GM12878 (cell line): ENCODE measurements around the gene BCR. TPM values are rescaled to one million over a fixed set of nuclear protein-coding genes. Genes with fewer than 3 reads are reported as not detected.

Experiments used
- CREM ChIP-seq: IDR thresholded peaks from 2 replicates; pipeline ENCODE4 v1.6.1; 2014; ENCODE audit warnings: antibody characterized with exemption, low read depth
- DPF2 ChIP-seq: fragments of 450-650 bp; IDR thresholded peaks from 2 replicates; pipeline ENCODE4 v1.6.1; 2017; ENCODE audit warnings: mild to moderate bottlenecking
- EGR1 ChIP-seq, 2 experiments: IDR thresholded peaks; 1 replicate in 1 of 2; 2 replicates in 1 of 2; pipeline ENCODE4 v1.6.1; 2011 to 2012; ENCODE audit warnings: low read depth in 2 of 2, low read length in 2 of 2, borderline replicate concordance in 1 of 2, mild to moderate bottlenecking in 1 of 2, moderate library complexity in 1 of 2
- EZH2 ChIP-seq: IDR thresholded peaks from 2 replicates; pipeline ENCODE4 v1.6.1; 2012; ENCODE audit warnings: low read depth, mild to moderate bottlenecking, control low read depth, inconsistent platforms, low read length, borderline replicate concordance; ENCODE audit not compliant: control insufficient read depth
- FOS ChIP-seq: IDR thresholded peaks from 3 replicates; pipeline ENCODE4 v1.6.1; 2011; ENCODE audit warnings: borderline replicate concordance; ENCODE audit not compliant: insufficient read length; ENCODE audit errors: extremely low read depth
- JUND ChIP-seq: IDR thresholded peaks from 2 replicates; pipeline ENCODE4 v1.6.1; 2012; ENCODE audit warnings: low read depth, mild to moderate bottlenecking, low read length, improper control_type of control experiment, moderate library complexity
- KDM1A ChIP-seq: fragments of 200-600 bp; sonication (generic); IDR thresholded peaks from 2 replicates; pipeline ENCODE4 v1.6.1; 2016; ENCODE audit warnings: borderline replicate concordance
- MEF2A ChIP-seq: IDR thresholded peaks from 2 replicates; pipeline ENCODE4 v1.6.1; 2011; ENCODE audit warnings: low read depth, mild to moderate bottlenecking, low read length, moderate library complexity; ENCODE audit not compliant: insufficient read depth
- MYB ChIP-seq: fragments of 150-350 bp; IDR thresholded peaks from 2 replicates; pipeline ENCODE4 v1.6.1; 2014; ENCODE audit warnings: mild to moderate bottlenecking, low read depth, low read length, borderline replicate concordance
- NBN ChIP-seq: fragments of 450-650 bp; IDR thresholded peaks from 2 replicates; pipeline ENCODE4 v1.6.1; 2016
- NR2C1 ChIP-seq: fragments of 450-650 bp; IDR thresholded peaks from 2 replicates; pipeline ENCODE4 v1.6.1; 2017; ENCODE audit warnings: antibody characterized with exemption, mild to moderate bottlenecking, moderate library complexity
- POLR2A ChIP-seq: IDR thresholded peaks from 2 replicates; pipeline ENCODE4 v1.6.1; 2011; ENCODE audit warnings: low read depth, mild to moderate bottlenecking, low read length
- POU2F2 ChIP-seq: IDR thresholded peaks from 3 replicates; pipeline ENCODE4 v1.6.1; 2011; ENCODE audit warnings: low read depth, mild to moderate bottlenecking, low read length, borderline replicate concordance
- SIN3A ChIP-seq: IDR thresholded peaks from 2 replicates; pipeline ENCODE4 v1.6.1; 2012; ENCODE audit warnings: low read depth, low read length, improper control_type of control experiment
- SMARCA5 ChIP-seq: fragments of 450-650 bp; IDR thresholded peaks from 2 replicates; pipeline ENCODE4 v1.6.1; 2017; ENCODE audit warnings: mild to moderate bottlenecking
- SMC3 ChIP-seq: IDR thresholded peaks from 2 replicates; pipeline ENCODE4 v1.6.1; 2011; ENCODE audit warnings: low read length, improper control_type of control experiment, borderline replicate concordance
- SPI1 ChIP-seq: IDR thresholded peaks from 2 replicates; pipeline ENCODE4 v1.6.1; 2011; ENCODE audit warnings: low read depth, mild to moderate bottlenecking, low read length, moderate library complexity, borderline replicate concordance; ENCODE audit not compliant: insufficient read depth
- STAT1 ChIP-seq: fragments of 450-650 bp; conservative IDR thresholded peaks from 2 replicates; pipeline ENCODE4 v1.6.1; 2014; ENCODE audit warnings: antibody characterized with exemption, mild to moderate bottlenecking
- SUZ12 ChIP-seq: fragments of 200-600 bp; sonication (generic); IDR thresholded peaks from one replicate; pipeline ENCODE4 v1.6.1; 2018; ENCODE audit warnings: antibody characterized with exemption, mild to moderate bottlenecking; ENCODE audit not compliant: unreplicated experiment
- YY1 ChIP-seq: IDR thresholded peaks from 2 replicates; pipeline ENCODE4 v1.6.1; 2011; ENCODE audit warnings: low read depth, mild to moderate bottlenecking, low read length
- polyA plus RNA-seq, 11 experiments: library from polyadenylated mRNA; depleted of rRNA in 4 of 11; unstranded in 6 of 11; stranded (reverse) in 5 of 11; fragments of >200 nt; fragmentation: Nextera tagmentation in 4 of 11; fragmentation: Illumina TruSeq in 1 of 11; extraction: Ambion mirVana in 4 of 11; extraction: Trizol in 1 of 11; gene quantifications; 1 replicate in 1 of 11; 2 replicates in 10 of 11; pipeline versions ENCODE4 v1.2.1 to v1.2.3, GENCODE V29; 2011 to 2016; ENCODE audit warnings: inconsistent platforms in 2 of 11, missing spikeins in 2 of 11, low read depth in 1 of 11
- total RNA-seq, 4 experiments: library from RNA; depleted of rRNA in 3 of 4; stranded (reverse); fragments of >200 nt in 3 of 4; fragmentation: Illumina TruSeq in 1 of 4; extraction: Trizol in 1 of 4; gene quantifications; 2 replicates each; pipeline versions ENCODE4 v1.2.1 to v1.2.3, GENCODE V29; 2013 to 2021
- TF ChIP-seq, protein P1 (sequence below): fragments of 450-650 bp; formaldehyde crosslinking; IDR thresholded peaks from 2 replicates; pipeline ENCODE4 v1.5.0; 2022; ENCODE audit warnings: mild to moderate bottlenecking, missing genetic modification characterization
- TF ChIP-seq, protein P2 (sequence below): fragments of 450-650 bp; IDR thresholded peaks from 2 replicates; pipeline ENCODE4 v1.6.1; 2014; ENCODE audit warnings: mild to moderate bottlenecking
- TF ChIP-seq, protein P3 (sequence below): IDR thresholded peaks from 2 replicates; pipeline ENCODE4 v1.6.1; 2011; ENCODE audit warnings: borderline replicate concordance, low read depth, mild to moderate bottlenecking, moderate library complexity, low read length; ENCODE audit not compliant: insufficient read depth, poor library complexity, severe bottlenecking
- TF ChIP-seq, protein P4 (sequence below): IDR thresholded peaks from 2 replicates; pipeline ENCODE4 v1.6.1; 2011; ENCODE audit warnings: low read depth, low read length, improper control_type of control experiment, borderline replicate concordance

BCR gene
- total and polyA plus RNA-seq, 10 of the 15 experiments (the other 5 are each of a cell fraction or from before 2014, with no cell fraction given) = 1.7 to 64.7 (median 18.4) TPM

DNA sequence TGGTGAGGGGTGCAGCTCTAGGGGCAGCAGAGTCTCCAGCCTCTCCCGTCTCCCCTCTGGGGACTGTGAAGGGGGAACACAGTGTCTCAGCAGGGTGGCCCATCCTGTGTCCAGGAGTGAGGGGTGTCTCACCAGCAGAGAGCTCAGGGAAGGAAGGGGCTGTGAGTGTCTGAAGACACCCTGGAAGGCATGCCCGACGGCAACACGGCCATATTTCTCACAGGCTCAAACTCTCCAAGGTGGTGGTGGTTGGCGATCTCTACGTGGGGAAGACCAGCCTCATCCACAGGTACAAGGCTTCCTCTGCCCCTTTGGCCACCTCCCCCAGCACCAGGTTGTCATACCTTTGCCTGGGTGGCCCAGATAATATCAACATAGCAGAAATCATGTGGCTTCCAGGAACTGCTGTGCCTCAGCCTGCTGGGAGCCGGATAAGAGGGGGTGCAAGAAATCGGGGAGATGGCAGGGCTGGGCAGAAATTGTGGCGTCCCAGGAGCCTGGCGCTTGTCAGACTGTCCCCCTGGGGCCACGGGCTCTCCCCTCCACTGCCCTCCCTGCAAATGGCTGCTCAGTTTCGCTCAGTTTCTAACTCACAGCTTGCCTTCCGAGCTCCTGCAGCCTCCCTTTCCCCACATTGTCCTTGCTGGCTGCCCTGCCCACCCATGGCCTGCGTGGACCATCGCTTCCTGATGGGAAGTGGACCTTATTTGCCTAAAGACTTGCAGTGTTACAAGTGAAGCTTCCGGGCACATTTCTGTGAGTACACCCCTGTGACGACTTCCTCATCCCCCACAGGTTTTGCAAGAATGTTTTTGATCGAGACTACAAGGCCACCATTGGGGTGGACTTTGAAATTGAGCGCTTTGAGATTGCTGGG lies 27.8 kb upstream of the BCR start (continued):
- TF ChIP-seq, protein P1, sequence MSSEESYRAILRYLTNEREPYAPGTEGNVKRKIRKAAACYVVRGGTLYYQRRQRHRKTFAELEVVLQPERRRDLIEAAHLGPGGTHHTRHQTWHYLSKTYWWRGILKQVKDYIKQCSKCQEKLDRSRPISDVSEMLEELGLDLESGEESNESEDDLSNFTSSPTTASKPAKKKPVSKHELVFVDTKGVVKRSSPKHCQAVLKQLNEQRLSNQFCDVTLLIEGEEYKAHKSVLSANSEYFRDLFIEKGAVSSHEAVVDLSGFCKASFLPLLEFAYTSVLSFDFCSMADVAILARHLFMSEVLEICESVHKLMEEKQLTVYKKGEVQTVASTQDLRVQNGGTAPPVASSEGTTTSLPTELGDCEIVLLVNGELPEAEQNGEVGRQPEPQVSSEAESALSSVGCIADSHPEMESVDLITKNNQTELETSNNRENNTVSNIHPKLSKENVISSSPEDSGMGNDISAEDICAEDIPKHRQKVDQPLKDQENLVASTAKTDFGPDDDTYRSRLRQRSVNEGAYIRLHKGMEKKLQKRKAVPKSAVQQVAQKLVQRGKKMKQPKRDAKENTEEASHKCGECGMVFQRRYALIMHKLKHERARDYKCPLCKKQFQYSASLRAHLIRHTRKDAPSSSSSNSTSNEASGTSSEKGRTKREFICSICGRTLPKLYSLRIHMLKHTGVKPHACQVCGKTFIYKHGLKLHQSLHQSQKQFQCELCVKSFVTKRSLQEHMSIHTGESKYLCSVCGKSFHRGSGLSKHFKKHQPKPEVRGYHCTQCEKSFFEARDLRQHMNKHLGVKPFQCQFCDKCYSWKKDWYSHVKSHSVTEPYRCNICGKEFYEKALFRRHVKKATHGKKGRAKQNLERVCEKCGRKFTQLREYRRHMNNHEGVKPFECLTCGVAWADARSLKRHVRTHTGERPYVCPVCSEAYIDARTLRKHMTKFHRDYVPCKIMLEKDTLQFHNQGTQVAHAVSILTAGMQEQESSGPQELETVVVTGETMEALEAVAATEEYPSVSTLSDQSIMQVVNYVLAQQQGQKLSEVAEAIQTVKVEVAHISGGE (CRISPR knock-in tag) = 0 out of 2 replicates have a peak, but pooled peaks have one; percentile 22
- TF ChIP-seq NBN (no peak), SMC3 (no peak), SMARCA5 (no peak), STAT1 (no peak), DPF2 (no peak), SUZ12 (no peak), MYB (no peak), MEF2A (0 out of 2 replicates have a peak, but pooled peaks have one; percentile 8), CREM (no peak), EGR1 (IDR thresholded peaks at IDR 0.05; ENCODE audit: borderline replicate concordance in 1 of 2, low read depth in 2 of 2, low read length in 2 of 2) (no peak), YY1 (0 out of 2 replicates have a peak, but pooled peaks have one; percentile 20), POU2F2 (0 out of 3 replicates have a peak, but pooled peaks have one; percentile 36), FOS (no peak), JUND (no peak), SPI1 (peak; percentile 39), SIN3A (no peak), NR2C1 (no peak), KDM1A (no peak), POLR2A (peak; percentile 65), EZH2 (no peak)
- TF ChIP-seq, protein P2, sequence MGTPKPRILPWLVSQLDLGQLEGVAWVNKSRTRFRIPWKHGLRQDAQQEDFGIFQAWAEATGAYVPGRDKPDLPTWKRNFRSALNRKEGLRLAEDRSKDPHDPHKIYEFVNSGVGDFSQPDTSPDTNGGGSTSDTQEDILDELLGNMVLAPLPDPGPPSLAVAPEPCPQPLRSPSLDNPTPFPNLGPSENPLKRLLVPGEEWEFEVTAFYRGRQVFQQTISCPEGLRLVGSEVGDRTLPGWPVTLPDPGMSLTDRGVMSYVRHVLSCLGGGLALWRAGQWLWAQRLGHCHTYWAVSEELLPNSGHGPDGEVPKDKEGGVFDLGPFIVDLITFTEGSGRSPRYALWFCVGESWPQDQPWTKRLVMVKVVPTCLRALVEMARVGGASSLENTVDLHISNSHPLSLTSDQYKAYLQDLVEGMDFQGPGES = no peak
- TF ChIP-seq, protein P3, sequence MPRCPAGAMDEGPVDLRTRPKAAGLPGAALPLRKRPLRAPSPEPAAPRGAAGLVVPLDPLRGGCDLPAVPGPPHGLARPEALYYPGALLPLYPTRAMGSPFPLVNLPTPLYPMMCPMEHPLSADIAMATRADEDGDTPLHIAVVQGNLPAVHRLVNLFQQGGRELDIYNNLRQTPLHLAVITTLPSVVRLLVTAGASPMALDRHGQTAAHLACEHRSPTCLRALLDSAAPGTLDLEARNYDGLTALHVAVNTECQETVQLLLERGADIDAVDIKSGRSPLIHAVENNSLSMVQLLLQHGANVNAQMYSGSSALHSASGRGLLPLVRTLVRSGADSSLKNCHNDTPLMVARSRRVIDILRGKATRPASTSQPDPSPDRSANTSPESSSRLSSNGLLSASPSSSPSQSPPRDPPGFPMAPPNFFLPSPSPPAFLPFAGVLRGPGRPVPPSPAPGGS = no peak
- TF ChIP-seq, protein P4, sequence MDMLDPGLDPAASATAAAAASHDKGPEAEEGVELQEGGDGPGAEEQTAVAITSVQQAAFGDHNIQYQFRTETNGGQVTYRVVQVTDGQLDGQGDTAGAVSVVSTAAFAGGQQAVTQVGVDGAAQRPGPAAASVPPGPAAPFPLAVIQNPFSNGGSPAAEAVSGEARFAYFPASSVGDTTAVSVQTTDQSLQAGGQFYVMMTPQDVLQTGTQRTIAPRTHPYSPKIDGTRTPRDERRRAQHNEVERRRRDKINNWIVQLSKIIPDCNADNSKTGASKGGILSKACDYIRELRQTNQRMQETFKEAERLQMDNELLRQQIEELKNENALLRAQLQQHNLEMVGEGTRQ = no peak
